ENCODE data around the gene PCDHGA5.
A peak's percentile ranks its signal among the peaks of the same experiment; 100 is the strongest.

DNA sequence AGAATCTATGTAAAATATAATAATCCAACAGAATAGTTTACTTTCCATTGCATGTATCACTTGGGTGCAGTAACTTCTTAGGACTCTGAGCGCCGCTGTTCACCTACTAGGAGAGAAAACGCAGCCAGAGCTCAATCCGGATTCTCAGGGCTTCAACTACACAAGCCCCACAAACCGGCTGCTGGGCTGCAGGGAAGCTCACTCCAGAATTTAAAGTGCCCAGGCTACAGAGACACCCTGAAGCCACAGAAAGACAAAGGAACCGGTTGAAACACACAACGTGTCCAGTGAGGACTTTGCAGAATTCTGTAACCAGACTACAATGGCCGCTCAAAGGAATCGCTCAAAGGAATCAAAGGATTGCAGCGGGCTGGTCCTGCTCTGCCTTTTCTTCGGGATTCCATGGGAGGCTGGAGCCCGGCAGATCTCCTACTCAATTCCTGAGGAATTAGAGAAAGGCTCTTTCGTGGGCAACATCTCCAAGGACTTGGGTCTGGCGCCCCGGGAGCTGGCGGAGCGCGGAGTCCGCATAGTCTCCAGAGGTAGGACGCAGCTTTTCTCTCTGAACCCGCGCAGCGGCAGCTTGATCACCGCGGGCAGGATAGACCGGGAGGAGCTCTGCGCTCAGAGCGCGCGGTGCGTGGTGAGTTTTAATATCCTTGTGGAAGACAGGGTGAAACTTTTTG lies 49.0 kb downstream of the PCDHGA5 start, which contains the start of gene PCDHGA10:
- TF ChIP-seq, protein P1, sequence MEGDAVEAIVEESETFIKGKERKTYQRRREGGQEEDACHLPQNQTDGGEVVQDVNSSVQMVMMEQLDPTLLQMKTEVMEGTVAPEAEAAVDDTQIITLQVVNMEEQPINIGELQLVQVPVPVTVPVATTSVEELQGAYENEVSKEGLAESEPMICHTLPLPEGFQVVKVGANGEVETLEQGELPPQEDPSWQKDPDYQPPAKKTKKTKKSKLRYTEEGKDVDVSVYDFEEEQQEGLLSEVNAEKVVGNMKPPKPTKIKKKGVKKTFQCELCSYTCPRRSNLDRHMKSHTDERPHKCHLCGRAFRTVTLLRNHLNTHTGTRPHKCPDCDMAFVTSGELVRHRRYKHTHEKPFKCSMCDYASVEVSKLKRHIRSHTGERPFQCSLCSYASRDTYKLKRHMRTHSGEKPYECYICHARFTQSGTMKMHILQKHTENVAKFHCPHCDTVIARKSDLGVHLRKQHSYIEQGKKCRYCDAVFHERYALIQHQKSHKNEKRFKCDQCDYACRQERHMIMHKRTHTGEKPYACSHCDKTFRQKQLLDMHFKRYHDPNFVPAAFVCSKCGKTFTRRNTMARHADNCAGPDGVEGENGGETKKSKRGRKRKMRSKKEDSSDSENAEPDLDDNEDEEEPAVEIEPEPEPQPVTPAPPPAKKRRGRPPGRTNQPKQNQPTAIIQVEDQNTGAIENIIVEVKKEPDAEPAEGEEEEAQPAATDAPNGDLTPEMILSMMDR (IDR thresholded peaks at IDR 0.05 in 4 of 5, conservative IDR thresholded peaks at IDR 0.05 in 1 of 5), result peak; percentile 40 to 71 (median 57)
- no peak for TF ChIP-seq POLR2A (IDR thresholded peaks at IDR 0.05)

Measured in gastrocnemius medialis (tissue), 4 donors.